ENCODE results near the gene IQSEC3. TPM values are rescaled to one million over a fixed set of nuclear protein-coding genes. Genes with fewer than 3 reads are reported as not detected.

The IQSEC3 gene
- total RNA-seq, 4 donors from 2014 or later, result 0.02 to 0.36 (median 0.07) TPM

DNA sequence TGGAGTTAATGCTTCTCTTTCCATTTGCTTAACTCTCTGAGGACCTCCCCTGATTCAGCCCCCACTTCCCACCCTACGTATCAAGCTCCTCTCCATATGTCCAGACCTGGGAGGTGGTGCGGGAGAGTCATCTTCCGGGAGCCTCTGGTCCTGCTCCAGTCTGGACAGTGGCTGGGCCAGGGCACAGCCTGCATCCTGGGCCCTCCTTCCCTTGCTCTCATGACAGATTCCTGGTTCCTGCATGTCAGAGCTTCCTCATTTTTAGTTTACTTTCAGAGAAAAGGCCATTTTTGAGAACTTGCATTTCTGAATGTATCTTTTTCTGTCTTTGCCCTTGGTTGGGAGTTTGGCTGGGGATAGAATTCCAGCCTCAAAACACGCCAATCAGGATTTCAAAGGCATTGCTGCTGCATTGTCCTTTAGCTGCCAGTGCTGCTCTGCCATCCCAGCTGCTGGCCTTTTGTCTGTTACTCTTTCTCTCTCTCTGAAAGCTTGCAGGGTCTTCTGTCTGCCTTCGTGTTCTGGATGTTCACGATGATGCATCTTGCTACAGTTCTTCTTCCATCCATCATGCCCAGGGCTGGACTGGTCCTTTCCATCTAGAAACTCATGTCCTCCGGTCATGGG is 92.7 kb downstream of the IQSEC3 start:
- ATAC-seq (no peak), DNase-seq (no peak)
- Histone ChIP-seq H3K36me3 (no peaks in the 10 kb centered on the region), H3K4me1 (no peaks in the 10 kb centered on the region), H3K9me3 (no peaks in the 10 kb centered on the region), H3K27me3 (peaks cover 0 to 5% (median under 1%) of the 10 kb centered on the region in 3 donors), H3K4me3 (no peak overlapping the region), H3K27ac (no peak overlapping the region)
- TF ChIP-seq, protein P1, sequence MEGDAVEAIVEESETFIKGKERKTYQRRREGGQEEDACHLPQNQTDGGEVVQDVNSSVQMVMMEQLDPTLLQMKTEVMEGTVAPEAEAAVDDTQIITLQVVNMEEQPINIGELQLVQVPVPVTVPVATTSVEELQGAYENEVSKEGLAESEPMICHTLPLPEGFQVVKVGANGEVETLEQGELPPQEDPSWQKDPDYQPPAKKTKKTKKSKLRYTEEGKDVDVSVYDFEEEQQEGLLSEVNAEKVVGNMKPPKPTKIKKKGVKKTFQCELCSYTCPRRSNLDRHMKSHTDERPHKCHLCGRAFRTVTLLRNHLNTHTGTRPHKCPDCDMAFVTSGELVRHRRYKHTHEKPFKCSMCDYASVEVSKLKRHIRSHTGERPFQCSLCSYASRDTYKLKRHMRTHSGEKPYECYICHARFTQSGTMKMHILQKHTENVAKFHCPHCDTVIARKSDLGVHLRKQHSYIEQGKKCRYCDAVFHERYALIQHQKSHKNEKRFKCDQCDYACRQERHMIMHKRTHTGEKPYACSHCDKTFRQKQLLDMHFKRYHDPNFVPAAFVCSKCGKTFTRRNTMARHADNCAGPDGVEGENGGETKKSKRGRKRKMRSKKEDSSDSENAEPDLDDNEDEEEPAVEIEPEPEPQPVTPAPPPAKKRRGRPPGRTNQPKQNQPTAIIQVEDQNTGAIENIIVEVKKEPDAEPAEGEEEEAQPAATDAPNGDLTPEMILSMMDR (IDR thresholded peaks at IDR 0.05 in 4 of 5, conservative IDR thresholded peaks at IDR 0.05 in 1 of 5), result no peak
- no peak for TF ChIP-seq POLR2A (IDR thresholded peaks at IDR 0.05)
- intact Hi-C loops (cut with DNase I; ENCODE audit: low total_unique reads) (no loop called here), in situ Hi-C loops (cut with MboI; ENCODE audit: low sequenced_read_pairs in 4 of 4) (no loop called here)

DNA sequence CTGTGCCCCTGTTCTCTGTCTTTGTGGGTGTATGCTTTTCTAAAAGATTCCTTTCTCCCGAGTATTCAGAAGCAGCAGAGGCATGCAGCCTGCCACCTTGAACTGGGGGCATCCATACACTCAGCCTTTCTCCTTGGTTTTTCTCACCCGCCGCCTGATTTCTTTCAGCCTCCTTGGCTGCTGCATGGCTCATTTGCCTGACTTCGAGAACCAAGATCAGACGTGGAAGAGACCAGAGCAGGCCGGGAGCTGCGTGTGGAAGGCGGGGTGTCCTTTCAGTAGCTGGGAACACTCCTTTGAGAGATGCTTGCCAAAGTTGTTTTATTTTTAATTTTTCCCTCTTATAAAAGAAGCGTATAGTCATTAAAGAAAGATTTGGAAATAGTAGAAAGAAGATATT is 94.3 kb downstream of the IQSEC3 start:
- Histone ChIP-seq H3K4me1 (no peaks in the 10 kb centered on the region), H3K27me3 (peaks cover 0 to 6% (median 2%) of the 10 kb centered on the region in 3 donors), H3K4me3 (no peak overlapping the region), H3K9me3 (no peaks in the 10 kb centered on the region), H3K36me3 (no peaks in the 10 kb centered on the region), H3K27ac (no peak overlapping the region)
- in situ Hi-C loops (cut with MboI; ENCODE audit: low sequenced_read_pairs in 4 of 4) (no loop called here), intact Hi-C loops (cut with DNase I; ENCODE audit: low total_unique reads) (no loop called here)
- TF ChIP-seq, protein P1 (IDR thresholded peaks at IDR 0.05 in 4 of 5, conservative IDR thresholded peaks at IDR 0.05 in 1 of 5), result no peak
- TF ChIP-seq POLR2A (IDR thresholded peaks at IDR 0.05), result no peak
- ATAC-seq, result no peak
- DNase-seq, result no peak

DNA sequence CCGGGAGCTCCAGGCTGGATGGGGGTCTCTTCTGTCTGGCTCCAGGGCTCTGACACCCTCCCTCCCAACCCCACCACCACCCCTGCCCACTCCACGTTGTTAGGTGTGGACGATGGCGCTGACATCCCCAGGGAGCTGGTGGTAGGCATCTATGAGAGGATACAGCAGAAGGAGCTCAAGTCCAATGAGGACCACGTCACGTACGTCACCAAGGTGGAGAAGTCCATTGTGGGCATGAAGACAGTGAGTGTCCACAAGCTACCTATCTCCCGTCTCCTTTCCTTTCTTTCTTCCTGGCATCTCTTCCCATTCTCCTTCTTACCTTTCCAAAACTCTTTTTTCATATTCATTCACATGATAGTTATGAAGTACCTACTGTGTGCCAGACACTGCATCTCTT is 95.3 kb downstream of the IQSEC3 start:
- in situ Hi-C loops (cut with MboI; ENCODE audit: low sequenced_read_pairs in 4 of 4) (no loop called here), intact Hi-C loops (cut with DNase I; ENCODE audit: low total_unique reads) (no loop called here)
- no peaks in the 10 kb centered on the region for H3K4me1 ChIP-seq
- ATAC-seq, result no peak
- no peaks in the 10 kb centered on the region for H3K9me3 ChIP-seq
- peaks cover 0 to 6% (median 6%) of the 10 kb centered on the region in 3 donors for H3K27me3 ChIP-seq
- H3K27ac ChIP-seq, result no peak overlapping the region
- no peak overlapping the region for H3K4me3 ChIP-seq
- no peak for TF ChIP-seq POLR2A (IDR thresholded peaks at IDR 0.05)
- TF ChIP-seq, protein P1 (IDR thresholded peaks at IDR 0.05 in 4 of 5, conservative IDR thresholded peaks at IDR 0.05 in 1 of 5), result no peak
- no peak for DNase-seq
- H3K36me3 ChIP-seq, result no peaks in the 10 kb centered on the region

DNA sequence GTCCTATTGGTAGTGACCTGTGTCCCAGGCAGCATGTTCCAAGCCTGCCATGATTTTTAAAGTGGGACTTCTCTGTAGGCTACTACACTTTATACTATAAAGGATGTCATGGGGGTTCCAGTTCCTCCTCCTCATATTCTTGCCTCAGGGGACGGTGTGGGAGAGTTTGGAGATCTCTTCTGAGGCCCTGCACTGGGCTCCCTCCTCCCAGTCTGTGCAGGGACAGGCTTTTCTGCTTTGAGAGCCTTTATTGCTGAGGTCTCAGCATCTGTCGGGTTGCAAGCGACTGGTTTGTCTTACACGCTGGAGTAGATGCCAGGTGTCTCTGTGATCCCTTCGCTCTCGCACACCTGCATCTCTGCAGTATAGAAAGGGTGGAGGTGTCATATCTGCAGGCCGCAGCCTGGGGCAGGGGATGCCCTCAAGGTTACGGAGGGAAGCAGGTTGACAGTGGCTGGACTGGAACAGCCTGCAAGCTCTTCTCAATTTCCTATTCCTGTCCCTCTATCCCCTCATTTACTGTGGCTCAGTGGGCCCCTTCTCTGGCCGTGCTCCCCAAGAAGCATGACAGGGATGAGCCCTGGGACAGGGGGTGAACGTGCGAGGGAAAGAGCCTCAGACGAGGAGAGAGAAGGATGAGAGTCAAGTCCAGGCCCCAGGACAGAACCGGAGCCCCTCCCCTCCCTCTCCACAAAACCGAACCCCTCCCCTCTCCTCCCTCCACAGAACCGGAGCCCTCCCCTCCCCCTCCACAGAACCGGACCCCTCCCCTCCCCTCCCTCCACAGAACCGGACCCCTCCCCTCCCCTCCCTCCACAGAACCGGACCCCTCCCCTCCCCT is 96.1 kb downstream of the IQSEC3 start:
- Histone ChIP-seq H3K27me3 (peaks cover 0 to 6% (median 6%) of the 10 kb centered on the region in 3 donors), H3K4me1 (no peaks in the 10 kb centered on the region), H3K4me3 (no peak overlapping the region), H3K27ac (no peak overlapping the region), H3K9me3 (no peaks in the 10 kb centered on the region), H3K36me3 (no peaks in the 10 kb centered on the region)
- intact Hi-C loops (cut with DNase I; ENCODE audit: low total_unique reads) (no loop called here), in situ Hi-C loops (cut with MboI; ENCODE audit: low sequenced_read_pairs in 4 of 4) (no loop called here)
- TF ChIP-seq POLR2A (IDR thresholded peaks at IDR 0.05), result no peak
- TF ChIP-seq, protein P1 (IDR thresholded peaks at IDR 0.05 in 4 of 5, conservative IDR thresholded peaks at IDR 0.05 in 1 of 5), result no peak
- DNase-seq, result no peak
- no peak for ATAC-seq
